GM12872 (cell line): ENCODE data around the gene SLC40A1.

Source experiments
- TF ChIP-seq, protein P1 (sequence below): IDR thresholded peaks from 3 replicates; pipeline ENCODE4 v1.5.1; 2011; ENCODE audit warnings: low read depth, mild to moderate bottlenecking, low read length, moderate library complexity; ENCODE audit not compliant: insufficient read depth

Gene SLC40A1

DNA sequence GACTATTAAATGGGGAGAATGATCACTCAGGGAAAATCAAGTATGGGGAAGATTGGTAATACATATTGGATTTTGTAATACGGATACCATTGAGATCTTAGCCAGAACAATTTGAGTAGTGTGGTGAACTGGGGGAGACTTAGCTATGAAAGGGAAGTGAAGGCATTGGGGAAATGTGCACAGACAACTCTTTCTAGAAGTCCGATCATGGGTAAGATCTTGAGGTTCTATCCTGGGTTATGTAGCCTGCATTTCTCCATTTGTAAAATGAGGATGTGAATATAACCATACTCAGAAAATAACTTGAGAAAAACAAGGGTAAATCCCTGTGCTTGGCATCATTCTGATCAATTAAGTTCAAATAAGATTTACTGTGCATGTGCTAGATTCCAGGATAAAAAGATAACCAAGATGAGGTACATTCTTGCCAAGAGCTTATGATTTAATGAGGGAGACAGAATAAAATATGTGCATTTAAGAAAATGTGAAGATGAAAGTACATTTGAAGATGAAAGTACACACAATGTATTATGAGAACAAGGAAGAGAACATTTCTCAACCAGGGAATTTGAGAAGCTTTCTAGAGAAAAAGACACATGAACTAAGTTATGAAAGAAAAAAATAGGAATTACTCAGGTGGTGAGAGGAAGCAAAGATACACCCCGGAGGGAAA lies 49.5 kb downstream of the SLC40A1 start:
- TF ChIP-seq, protein P1, sequence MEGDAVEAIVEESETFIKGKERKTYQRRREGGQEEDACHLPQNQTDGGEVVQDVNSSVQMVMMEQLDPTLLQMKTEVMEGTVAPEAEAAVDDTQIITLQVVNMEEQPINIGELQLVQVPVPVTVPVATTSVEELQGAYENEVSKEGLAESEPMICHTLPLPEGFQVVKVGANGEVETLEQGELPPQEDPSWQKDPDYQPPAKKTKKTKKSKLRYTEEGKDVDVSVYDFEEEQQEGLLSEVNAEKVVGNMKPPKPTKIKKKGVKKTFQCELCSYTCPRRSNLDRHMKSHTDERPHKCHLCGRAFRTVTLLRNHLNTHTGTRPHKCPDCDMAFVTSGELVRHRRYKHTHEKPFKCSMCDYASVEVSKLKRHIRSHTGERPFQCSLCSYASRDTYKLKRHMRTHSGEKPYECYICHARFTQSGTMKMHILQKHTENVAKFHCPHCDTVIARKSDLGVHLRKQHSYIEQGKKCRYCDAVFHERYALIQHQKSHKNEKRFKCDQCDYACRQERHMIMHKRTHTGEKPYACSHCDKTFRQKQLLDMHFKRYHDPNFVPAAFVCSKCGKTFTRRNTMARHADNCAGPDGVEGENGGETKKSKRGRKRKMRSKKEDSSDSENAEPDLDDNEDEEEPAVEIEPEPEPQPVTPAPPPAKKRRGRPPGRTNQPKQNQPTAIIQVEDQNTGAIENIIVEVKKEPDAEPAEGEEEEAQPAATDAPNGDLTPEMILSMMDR = no peak

DNA sequence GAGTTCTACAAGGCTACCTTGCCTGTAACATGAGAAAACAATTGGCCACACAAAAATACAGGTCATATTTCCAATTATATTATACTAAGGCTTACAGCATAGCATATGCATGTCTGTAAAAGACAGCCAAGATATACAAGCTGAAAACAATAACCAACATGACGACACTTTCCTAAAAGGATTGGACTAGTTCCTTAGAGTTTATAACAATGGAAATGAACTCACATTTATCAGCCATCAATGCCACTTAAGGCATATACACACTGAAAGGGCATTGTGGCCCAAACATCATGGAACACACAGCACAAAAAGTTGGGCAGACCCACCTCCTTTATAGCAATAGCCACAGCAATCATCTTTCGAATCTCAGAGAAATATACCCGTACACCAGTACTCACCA lies 52.0 kb downstream of the SLC40A1 start:
- TF ChIP-seq, protein P1 = no peak

DNA sequence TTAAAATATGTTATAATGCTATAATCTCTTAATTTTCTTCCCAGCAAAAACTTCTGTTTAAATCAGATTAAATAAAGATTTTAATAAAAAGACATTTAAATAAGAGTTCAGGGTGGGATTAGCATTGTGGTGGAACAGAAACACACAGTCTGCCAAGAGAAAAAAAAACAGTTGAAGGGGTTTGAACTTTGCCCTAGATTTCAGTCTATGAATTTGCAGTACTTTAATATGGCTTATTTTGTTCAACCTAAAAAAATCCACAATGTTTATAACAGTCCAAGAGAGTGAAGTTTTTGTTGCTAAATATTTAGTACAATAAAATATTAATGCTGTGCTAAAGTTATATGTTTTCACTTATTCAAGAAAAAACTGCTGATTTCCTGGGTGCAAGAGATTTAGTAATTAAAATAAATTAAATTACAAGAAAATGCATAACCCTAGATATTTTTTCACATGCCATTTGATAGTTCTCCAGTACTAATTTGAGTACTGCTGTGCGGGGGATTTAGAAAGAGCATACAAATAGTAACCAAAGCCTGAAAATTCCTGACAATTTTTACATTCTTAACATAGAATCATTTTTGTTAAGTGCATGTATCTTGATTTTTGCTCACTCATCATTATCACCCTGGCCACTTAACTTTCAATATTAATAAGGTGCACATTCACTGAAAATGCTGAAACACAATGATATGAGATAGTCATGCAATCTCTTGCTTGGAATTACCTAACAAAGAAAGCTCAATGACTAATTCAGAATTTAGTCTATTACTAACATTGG lies 52.6 kb downstream of the SLC40A1 start:
- TF ChIP-seq, protein P1 = no peak

DNA sequence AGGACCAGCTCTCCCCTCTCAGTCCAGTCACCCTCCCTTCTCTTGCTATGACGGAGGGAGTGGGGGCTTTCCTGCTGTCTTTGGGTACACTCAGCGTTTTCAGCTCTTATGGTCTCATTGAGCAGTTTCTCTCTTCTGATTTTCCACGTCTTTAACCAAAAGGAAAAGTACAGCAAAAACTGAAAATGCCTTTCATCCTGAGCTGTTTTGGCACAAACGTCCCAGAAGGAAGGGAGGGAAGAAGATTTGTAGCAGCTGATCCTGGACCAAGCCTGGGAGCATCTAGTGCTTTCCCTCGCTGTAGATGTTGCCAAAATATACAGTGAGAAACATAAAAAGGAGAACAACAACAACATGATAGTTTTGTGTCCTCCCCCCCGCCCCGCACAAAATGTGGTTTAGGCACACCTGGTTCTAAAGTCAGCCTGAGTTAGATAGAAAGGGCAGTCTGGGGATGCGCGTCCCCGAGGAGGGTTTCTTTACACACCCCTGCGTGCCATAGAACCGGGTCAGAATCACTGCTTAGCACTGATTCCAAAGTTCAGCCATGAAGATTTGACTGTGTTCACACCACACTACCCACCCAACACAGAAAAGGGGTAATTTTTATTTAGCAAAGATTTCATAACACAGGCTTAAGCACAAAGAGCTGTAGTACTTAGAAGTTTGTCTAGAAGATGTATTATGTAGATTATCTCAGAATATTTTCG lies 53.4 kb downstream of the SLC40A1 start:
- TF ChIP-seq, protein P1 = no peak

DNA sequence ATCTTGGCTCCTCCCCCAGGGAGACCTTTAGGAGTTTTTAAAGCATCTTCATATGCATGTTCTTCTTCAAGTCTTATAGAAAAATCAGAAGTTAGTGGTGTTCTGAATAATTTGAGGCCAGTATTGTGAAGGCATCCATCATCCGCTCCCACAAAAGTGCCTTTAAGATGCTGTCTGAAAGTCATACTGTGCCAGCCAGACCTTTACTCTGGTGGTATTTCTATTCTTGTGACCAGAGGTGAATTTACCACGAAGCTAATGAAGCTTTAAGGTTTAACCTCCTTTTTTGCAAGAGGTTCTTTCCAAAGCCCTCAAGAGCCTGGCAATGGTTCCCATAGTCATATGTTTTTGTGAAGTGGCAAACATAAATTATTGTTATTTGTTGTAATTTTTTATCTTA lies 54.3 kb downstream of the SLC40A1 start:
- TF ChIP-seq, protein P1 = no peak

DNA sequence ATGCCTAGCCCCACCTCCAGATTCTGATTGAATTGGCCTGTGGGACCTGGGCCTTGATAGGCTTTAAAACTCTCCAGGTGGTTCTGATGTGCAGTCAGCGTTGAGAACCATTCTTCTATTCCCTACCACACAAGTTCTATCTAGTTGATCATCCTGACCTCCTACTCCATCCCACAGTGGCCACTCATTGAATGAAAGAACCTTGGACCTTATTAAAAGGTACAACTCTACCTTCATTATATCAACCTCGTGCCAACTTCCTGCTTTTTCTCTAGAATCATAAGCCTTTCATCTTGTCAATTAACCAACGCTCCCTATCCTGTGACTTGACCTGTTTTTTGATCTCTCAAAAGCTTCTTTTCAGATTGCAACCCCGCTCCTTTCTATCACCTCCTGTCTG lies 55.8 kb downstream of the SLC40A1 start:
- TF ChIP-seq, protein P1 = no peak

DNA sequence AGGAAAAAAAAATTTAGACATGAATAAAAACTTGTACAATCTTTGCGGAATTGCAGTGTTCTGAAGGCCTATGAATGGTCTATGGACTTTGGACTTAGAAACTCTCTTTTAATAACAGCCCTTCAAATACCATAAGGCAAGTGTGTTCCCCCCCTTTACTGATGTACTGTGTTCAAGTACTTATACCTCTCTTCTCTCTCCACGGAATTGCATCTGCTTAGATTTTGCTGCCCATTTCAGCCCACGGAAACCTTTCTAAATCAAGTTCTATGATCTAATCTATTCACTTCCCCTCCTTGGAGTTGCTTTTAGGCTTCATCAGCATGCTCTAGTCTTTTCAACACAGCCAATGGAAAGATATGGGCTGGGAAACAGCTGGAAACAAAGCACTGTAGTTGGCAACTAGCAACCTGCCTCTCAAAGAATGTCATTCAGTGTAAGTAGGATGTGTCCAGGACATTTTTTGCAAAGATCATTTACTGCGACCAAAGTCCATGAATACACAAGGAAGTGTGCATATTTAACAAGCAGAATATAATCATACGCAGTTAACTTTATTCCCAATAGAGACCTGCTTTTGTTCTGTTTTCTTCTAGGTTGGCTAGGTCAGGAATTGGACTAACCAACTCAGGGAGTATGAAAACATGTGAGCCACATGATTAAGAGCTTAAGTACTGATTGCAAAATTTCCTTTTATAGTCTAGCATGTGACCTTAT lies 58.0 kb downstream of the SLC40A1 start:
- TF ChIP-seq, protein P1 = no peak
